SKM-1 (cell line): ENCODE measurements around the gene SPIRE2.
A peak's percentile ranks its signal among the peaks of the same experiment; 100 is the strongest.
"Not testable (repeated sequence)": the region's sequence is repeated elsewhere in the genome, so short reads cannot be mapped to it uniquely, and the experiment has no call there.

Experiments
- DNase-seq: peaks from one replicate; lab custom pipeline; 2025; ENCODE audit not compliant: unreplicated experiment; lab: John Stamatoyannopoulos, UW

SPIRE2 gene

GRCh38 chr16:89862732-89863131, 34.5 kb downstream of the SPIRE2 start:
- DNase-seq, result no peak

GRCh38 chr16:89863741-89864526, 35.7 kb downstream of the SPIRE2 start:
- DNase-seq, result no peak

GRCh38 chr16:89864527-89864820, 36.2 kb downstream of the SPIRE2 start:
- DNase-seq, result no peak

- DNase-seq, result no peak
Observed at GRCh38 chr16:89867918-89868317, 39.6 kb downstream of the SPIRE2 start.

GRCh38 chr16:89869911-89870310, 41.6 kb downstream of the SPIRE2 start:
- DNase-seq, result no peak

GRCh38 chr16:89870440-89870839, 42.2 kb downstream of the SPIRE2 start:
- no peak for DNase-seq

GRCh38 chr16:89871895-89872294, 43.6 kb downstream of the SPIRE2 start:
- DNase-seq, result no peak

GRCh38 chr16:89873109-89873971, 45.1 kb downstream of the SPIRE2 start, which contains the start of gene TCF25:
Gene TCF25 (plus strand): TSS chr16:89873592. CDS start chr16:89873668, 76 bp downstream.
- DNase-seq, result peak; percentile 69

- DNase-seq, result peak; percentile 96
Observed at GRCh38 chr16:89873972-89874689, 45.9 kb downstream of the SPIRE2 start.

- DNase-seq, result not testable (repeated sequence)
Observed at GRCh38 chr16:89879123-89879522, 50.8 kb downstream of the SPIRE2 start.

- DNase-seq, result no peak
Observed at GRCh38 chr16:89880477-89881367, 52.4 kb downstream of the SPIRE2 start.

GRCh38 chr16:89881368-89881730, 53.1 kb downstream of the SPIRE2 start:
- DNase-seq, result no peak

- DNase-seq, result no peak
Observed at GRCh38 chr16:89883346-89884040, 55.2 kb downstream of the SPIRE2 start.

- DNase-seq, result no peak
Observed at GRCh38 chr16:89884041-89884421, 55.8 kb downstream of the SPIRE2 start.

- no peak for DNase-seq
Observed at GRCh38 chr16:89887243-89887642, 59.0 kb downstream of the SPIRE2 start.

GRCh38 chr16:89890200-89890599, 61.9 kb downstream of the SPIRE2 start:
- no peak for DNase-seq

GRCh38 chr16:89890886-89891657, 62.8 kb downstream of the SPIRE2 start:
- no peak for DNase-seq

GRCh38 chr16:89892055-89892630, 63.9 kb downstream of the SPIRE2 start:
- no peak for DNase-seq

- no peak for DNase-seq
Observed at GRCh38 chr16:89892635-89893034, 64.4 kb downstream of the SPIRE2 start.
